GM19193 (cell line): ENCODE data around the gene NGDN.

Source experiments
- POLR2A ChIP-seq: IDR thresholded peaks from 4 replicates; pipeline ENCODE4 v1.6.1; 2011; ENCODE audit not compliant: insufficient read depth, insufficient read length; ENCODE audit errors: extremely low read depth

NGDN gene

GRCh38 chr14:23469127-23469905 lies at the start of gene NGDN:
Gene NGDN, plus strand, starts transcription at chr14:23469703. Its CDS starts 13 bp downstream, at chr14:23469716.
- peak; percentile 65 for TF ChIP-seq POLR2A

- TF ChIP-seq POLR2A = no peak
These were observed 47.9 kb upstream of the NGDN start for GRCh38 chr14:23421594-23421993.

GRCh38 chr14:23423657-23424056 lies 45.8 kb upstream of the NGDN start:
- no peak for TF ChIP-seq POLR2A

- no peak for TF ChIP-seq POLR2A
These were observed 44.3 kb upstream of the NGDN start for GRCh38 chr14:23425169-23425568.

GRCh38 chr14:23428686-23429495 lies 40.6 kb upstream of the NGDN start:
- TF ChIP-seq POLR2A = no peak

- no peak for TF ChIP-seq POLR2A
These were observed 39.3 kb upstream of the NGDN start for GRCh38 chr14:23430016-23430722.

GRCh38 chr14:23430723-23431085 lies 38.8 kb upstream of the NGDN start:
- no peak for TF ChIP-seq POLR2A

- no peak for TF ChIP-seq POLR2A
These were observed 38.0 kb upstream of the NGDN start for GRCh38 chr14:23431486-23431885.

GRCh38 chr14:23432102-23432925 lies 37.2 kb upstream of the NGDN start:
- TF ChIP-seq POLR2A = no peak

- TF ChIP-seq POLR2A = no peak
These were observed 36.6 kb upstream of the NGDN start for GRCh38 chr14:23432946-23433345.

- no peak for TF ChIP-seq POLR2A
These were observed 36.0 kb upstream of the NGDN start for GRCh38 chr14:23433457-23433856.

GRCh38 chr14:23434488-23435222 lies 34.8 kb upstream of the NGDN start:
- no peak for TF ChIP-seq POLR2A

GRCh38 chr14:23435543-23436326 lies 33.8 kb upstream of the NGDN start, which contains the start of gene MYH7:
Gene MYH7, minus strand, starts transcription at chr14:23435660. Its CDS starts 1,928 bp downstream, at chr14:23433732.
- TF ChIP-seq POLR2A = no peak
